ENCODE data around the gene TMIGD1. TPM values are rescaled to one million over a fixed set of nuclear protein-coding genes. Genes with fewer than 3 reads are reported as not detected.

Gene TMIGD1
- total RNA-seq, 1 donor: not detected

GRCh38 chr17:30292286-30292858, 41.5 kb downstream of the TMIGD1 start:
- DNase-seq (ENCODE audit: low read depth in 2 of 3, low spot score in 2 of 3): peak in 1 of 3 donors; percentile 45

- DNase-seq (ENCODE audit: low read depth in 2 of 3, low spot score in 2 of 3): peak; percentile 44 to 84 (median 79)
Measured at GRCh38 chr17:30291543-30292285, 42.1 kb downstream of the TMIGD1 start, which contains the start of gene BLMH. BLMH (minus strand) TSS chr17:30291944; CDS start chr17:30291819, 125 bp downstream.

- DNase-seq (ENCODE audit: low read depth in 2 of 3, low spot score in 2 of 3): peak in 2 of 3 donors; percentile 3 to 7
Measured at GRCh38 chr17:30290696-30291542, 42.9 kb downstream of the TMIGD1 start.

GRCh38 chr17:30290077-30290476, 43.8 kb downstream of the TMIGD1 start:
- DNase-seq (ENCODE audit: low read depth in 2 of 3, low spot score in 2 of 3): no peak

GRCh38 chr17:30279156-30279555, 54.7 kb downstream of the TMIGD1 start:
- DNase-seq (ENCODE audit: low read depth in 2 of 3, low spot score in 2 of 3): no peak

GRCh38 chr17:30278032-30278431, 55.8 kb downstream of the TMIGD1 start:
- DNase-seq (ENCODE audit: low read depth in 2 of 3, low spot score in 2 of 3): peak in 2 of 3 donors; percentile 32 to 67

- no peak for DNase-seq (ENCODE audit: low read depth in 2 of 3, low spot score in 2 of 3)
Measured at GRCh38 chr17:30275911-30276310, 57.9 kb downstream of the TMIGD1 start.

GRCh38 chr17:30274887-30275286, 59.0 kb downstream of the TMIGD1 start:
- no peak for DNase-seq (ENCODE audit: low read depth in 2 of 3, low spot score in 2 of 3)

- DNase-seq (ENCODE audit: low read depth in 2 of 3, low spot score in 2 of 3): no peak
Measured at GRCh38 chr17:30273373-30273772, 60.5 kb downstream of the TMIGD1 start.

- DNase-seq (ENCODE audit: low read depth in 2 of 3, low spot score in 2 of 3): no peak
Measured at GRCh38 chr17:30271102-30271501, 62.8 kb downstream of the TMIGD1 start.

- DNase-seq (ENCODE audit: low read depth in 2 of 3, low spot score in 2 of 3): no peak
Measured at GRCh38 chr17:30267625-30268024, 66.2 kb downstream of the TMIGD1 start.

Small RNAs within 50 kb of the gene (small RNA-seq; reads per million reads assigned to genes)
- gene RF00019: not detected
- gene RNU6-1267P: not detected
- gene RNU6-990P: not detected

Other genes with a start within 250 kb of the TMIGD1 start
- 7.8 TPM for gene NSRP1, start 217.2 kb downstream of the TMIGD1 start, total RNA-seq
- under 0.01 TPM for gene SLC6A4, start 98.4 kb downstream of the TMIGD1 start, total RNA-seq
- 50.6 TPM for gene BLMH, start 42.1 kb downstream of the TMIGD1 start, total RNA-seq
- gene CPD, start 44.9 kb upstream of the TMIGD1 start, total RNA-seq: 21.5 TPM
- gene GOSR1, start 143.4 kb upstream of the TMIGD1 start, total RNA-seq: 15.9 TPM